Left lung (tissue), 10 donors: ENCODE data around the gene TRH. TPM values are rescaled to one million over a fixed set of nuclear protein-coding genes. Genes with fewer than 3 reads are reported as not detected.

Experiments used
- ATAC-seq: fragments of 200-7000 bp; cut with Tn5 transposase; one replicate; pipeline ENCODE4 v1.9.1; 2020; ENCODE audit warnings: moderate library complexity
- DNase-seq, 4 donors: peaks; one replicate each; pipeline ENCODE4 v3.0.0-alpha.2; 2013 to 2020
- H3K27ac ChIP-seq, 2 donors: fragments of 200-600 bp; sonication (generic) in 1 of 2; one replicate each; pipeline versions ENCODE4 v1.5.0 to v1.8.0; 2020 to 2021
- H3K27me3 ChIP-seq, 2 donors: fragments of 200-600 bp; sonication (generic) in 1 of 2; one replicate each; pipeline versions ENCODE4 v1.5.0 to v1.8.0; 2020 to 2021
- H3K36me3 ChIP-seq, 2 donors: fragments of 200-600 bp; sonication (generic) in 1 of 2; one replicate each; pipeline versions ENCODE4 v1.5.0 to v1.8.0; 2020 to 2021
- H3K4me1 ChIP-seq, 2 donors: fragments of 200-600 bp; one replicate each; pipeline ENCODE4 v1.8.0; 2021
- H3K4me3 ChIP-seq, 2 donors: fragments of 200-600 bp; sonication (generic) in 1 of 2; one replicate each; pipeline versions ENCODE4 v1.5.0 to v1.8.0; 2020 to 2021; ENCODE audit warnings: mild to moderate bottlenecking in 1 of 2
- H3K9me3 ChIP-seq, 2 donors: fragments of 200-600 bp; sonication (generic) in 1 of 2; one replicate each; pipeline versions ENCODE4 v1.5.0 to v1.8.0; 2020 to 2021
- intact Hi-C, 2 donors: fragments of 100-400 bp; cut with DNase I; formaldehyde crosslinking; loops; one replicate each; pipeline versions ENCODE4 v1.11.2 to v1.14.2; 2022
- polyA plus RNA-seq, 6 donors: library from polyadenylated mRNA; unstranded; fragments of 120-200 nt; gene quantifications; one replicate each; pipeline ENCODE4 v1.2.1, GENCODE V29; 2013; ENCODE audit not compliant: insufficient read length in 6 of 6
- total RNA-seq, 2 donors: library from RNA; stranded (reverse); fragmentation: NEBNext Ultra II Directional; extraction: Animal tissue kit (Norgen Biotek cat#: 25700); gene quantifications; one replicate each; pipeline ENCODE4 v1.2.1, GENCODE V29; 2021
- TF ChIP-seq, protein P1 (sequence below), 2 donors: fragments of 200-600 bp; sonication (generic) in 1 of 2; IDR thresholded peaks; one replicate each; pipeline versions ENCODE4 v1.5.0 to v1.8.0; 2021; ENCODE audit warnings: antibody characterized with exemption in 2 of 2
- donor health status: DM: no; HTN: yes; CAD: no.
- donor health status: DM: no; HTN: no; CAD: no.

The TRH gene
- total and polyA plus RNA-seq, 8 donors, result 0.21 to 0.57 (median 0.39) TPM; not detected in 2

DNA sequence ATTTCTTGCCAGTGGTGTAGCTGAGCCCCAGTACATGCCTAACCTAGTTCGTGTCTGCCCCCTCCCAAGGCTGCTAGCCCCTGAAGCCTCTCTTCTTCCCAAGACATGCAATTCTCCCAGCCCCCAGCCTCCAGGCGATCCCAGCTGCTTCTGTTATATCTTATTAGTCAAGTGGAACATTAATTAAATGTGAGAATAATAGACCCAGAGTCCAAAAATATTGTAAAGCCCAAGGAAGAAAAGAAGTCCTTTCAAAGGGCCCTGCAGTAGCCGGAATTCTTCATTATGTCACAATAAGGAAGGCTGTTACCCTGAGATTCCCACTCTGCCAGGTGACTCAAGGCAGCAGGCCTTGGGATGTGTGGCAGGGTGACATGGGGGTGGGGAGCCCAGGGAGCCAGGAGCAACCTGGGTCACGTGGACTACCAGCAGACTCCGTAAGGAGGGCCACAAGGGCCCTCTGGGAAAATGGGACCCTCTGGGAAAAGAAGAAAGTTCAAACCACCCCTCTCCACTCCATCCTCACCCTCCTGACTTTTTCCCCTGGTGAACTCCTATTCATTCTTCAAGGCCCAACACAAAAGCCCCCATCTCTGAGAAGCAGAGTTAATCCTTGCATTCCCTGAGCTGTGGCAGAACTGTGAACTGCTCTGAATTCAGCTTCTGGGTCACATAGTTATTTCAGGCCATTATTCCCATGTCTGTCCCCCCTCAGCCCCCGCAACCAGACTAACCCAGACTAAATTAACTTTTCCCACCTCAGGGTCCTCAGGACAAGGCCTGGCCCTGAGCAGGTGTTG lies 21.8 kb upstream of the TRH start:
- TF ChIP-seq, protein P1, sequence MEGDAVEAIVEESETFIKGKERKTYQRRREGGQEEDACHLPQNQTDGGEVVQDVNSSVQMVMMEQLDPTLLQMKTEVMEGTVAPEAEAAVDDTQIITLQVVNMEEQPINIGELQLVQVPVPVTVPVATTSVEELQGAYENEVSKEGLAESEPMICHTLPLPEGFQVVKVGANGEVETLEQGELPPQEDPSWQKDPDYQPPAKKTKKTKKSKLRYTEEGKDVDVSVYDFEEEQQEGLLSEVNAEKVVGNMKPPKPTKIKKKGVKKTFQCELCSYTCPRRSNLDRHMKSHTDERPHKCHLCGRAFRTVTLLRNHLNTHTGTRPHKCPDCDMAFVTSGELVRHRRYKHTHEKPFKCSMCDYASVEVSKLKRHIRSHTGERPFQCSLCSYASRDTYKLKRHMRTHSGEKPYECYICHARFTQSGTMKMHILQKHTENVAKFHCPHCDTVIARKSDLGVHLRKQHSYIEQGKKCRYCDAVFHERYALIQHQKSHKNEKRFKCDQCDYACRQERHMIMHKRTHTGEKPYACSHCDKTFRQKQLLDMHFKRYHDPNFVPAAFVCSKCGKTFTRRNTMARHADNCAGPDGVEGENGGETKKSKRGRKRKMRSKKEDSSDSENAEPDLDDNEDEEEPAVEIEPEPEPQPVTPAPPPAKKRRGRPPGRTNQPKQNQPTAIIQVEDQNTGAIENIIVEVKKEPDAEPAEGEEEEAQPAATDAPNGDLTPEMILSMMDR (IDR thresholded peaks at IDR 0.05), result no peak
- Histone ChIP-seq H3K27me3 (no peaks in the 10 kb centered on the region), H3K27ac (no peak overlapping the region), H3K4me1 (no peaks in the 10 kb centered on the region), H3K36me3 (no peaks in the 10 kb centered on the region), H3K4me3 (no peak overlapping the region), H3K9me3 (no peaks in the 10 kb centered on the region)
- DNase-seq (no peak), ATAC-seq (no peak)
- intact Hi-C loops, result no loop called here

DNA sequence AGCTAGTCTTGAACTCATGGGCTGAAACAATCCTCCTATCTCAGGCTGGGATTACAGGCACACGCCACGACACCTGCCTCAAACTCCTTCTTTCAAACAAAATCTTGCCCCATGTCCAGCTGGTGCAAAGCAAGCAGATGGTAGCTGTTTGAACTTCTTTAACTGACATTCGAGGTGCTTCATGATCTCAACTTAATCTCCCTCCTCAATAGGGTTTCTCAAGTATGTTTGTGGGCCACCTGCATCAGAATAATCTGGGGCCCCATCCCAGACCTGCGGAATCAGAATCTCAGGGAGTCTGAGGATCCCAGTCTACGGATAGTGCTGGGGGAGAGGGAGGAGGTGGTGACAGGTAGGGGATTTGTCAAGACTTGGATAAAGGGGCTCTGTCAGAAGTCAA lies 20.9 kb upstream of the TRH start:
- ATAC-seq, result no peak

DNA sequence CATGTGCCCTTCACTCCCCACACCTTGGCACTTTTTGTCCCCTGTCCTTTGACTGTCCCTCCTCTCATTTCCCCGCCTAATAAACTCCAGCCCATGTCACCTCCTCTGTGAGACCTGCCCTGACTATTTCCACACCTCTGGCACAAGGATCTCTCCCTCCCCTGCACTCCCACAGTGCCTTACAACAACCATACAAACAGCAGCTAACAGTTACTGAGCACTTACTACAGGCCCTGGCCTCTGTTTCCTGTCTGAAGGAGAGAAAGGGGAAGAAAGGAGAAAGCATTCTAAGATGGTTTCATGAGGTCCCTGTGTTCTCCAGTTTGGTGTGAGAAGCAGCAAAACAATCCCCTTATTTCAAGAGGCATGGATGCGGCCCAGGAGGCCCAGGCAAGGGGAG lies 20.0 kb upstream of the TRH start:
- DNase-seq (no peak), ATAC-seq (no peak)
- Histone ChIP-seq H3K4me1 (no peaks in the 10 kb centered on the region), H3K27ac (no peak overlapping the region), H3K4me3 (no peak overlapping the region), H3K9me3 (no peaks in the 10 kb centered on the region), H3K27me3 (no peaks in the 10 kb centered on the region), H3K36me3 (no peaks in the 10 kb centered on the region)
- TF ChIP-seq, protein P1 (IDR thresholded peaks at IDR 0.05), result no peak
- intact Hi-C loops, result no loop called here

More for the DNA sequence above, 20.9 kb upstream of the TRH start:
- Histone ChIP-seq H3K27me3 (no peaks in the 10 kb centered on the region), H3K4me3 (no peak overlapping the region), H3K27ac (no peak overlapping the region), H3K4me1 (no peaks in the 10 kb centered on the region), H3K9me3 (no peaks in the 10 kb centered on the region), H3K36me3 (no peaks in the 10 kb centered on the region)
- TF ChIP-seq, protein P1 (IDR thresholded peaks at IDR 0.05), result no peak
- no peak for DNase-seq
- intact Hi-C loops, result no loop called here

DNA sequence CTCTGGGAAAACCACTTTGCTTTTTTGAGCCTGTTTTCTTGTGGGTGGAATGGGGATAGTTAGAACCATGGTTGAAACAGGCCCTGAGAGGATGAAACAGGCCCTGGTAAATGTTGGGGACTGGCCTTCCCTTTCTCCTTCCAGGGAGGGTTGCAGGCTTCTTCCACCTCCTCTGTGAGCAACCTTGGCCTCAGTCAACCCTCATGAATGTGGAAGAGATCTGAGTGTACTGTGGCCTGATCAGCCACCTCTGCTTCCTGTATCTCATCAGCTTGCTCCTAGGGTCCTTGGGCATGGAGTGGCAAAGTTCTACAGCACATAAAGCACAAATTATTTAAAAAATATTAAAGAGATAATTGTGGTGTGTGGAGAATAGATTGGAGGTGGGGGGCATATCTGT lies 17.6 kb upstream of the TRH start:
- ATAC-seq, result no peak
- TF ChIP-seq, protein P1 (IDR thresholded peaks at IDR 0.05), result no peak
- Histone ChIP-seq H3K36me3 (no peaks in the 10 kb centered on the region), H3K27me3 (no peaks in the 10 kb centered on the region), H3K9me3 (no peaks in the 10 kb centered on the region), H3K4me1 (no peaks in the 10 kb centered on the region), H3K4me3 (no peak overlapping the region), H3K27ac (no peak overlapping the region)
- DNase-seq, result no peak
- intact Hi-C loops, result no loop called here

DNA sequence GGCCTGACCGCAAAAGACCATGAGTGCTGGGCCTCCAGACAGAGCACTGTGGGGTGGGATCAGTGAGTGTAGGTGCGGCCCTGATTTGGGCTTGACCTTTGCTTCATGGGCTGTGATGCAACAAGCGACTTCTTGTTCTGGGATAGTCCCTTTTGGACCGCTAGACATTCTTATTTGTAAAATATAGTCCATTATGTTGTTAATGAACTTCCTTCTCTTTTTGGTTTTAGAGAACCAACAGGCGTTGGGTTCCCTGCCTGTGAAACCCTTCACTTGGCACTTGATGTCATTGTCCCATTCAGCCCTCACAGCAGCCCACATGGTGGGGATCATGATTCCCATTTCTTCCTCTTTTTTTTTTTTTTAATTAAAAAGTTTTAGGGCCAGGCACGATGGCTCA lies 15.8 kb upstream of the TRH start:
- DNase-seq (no peak), ATAC-seq (peak; percentile 22)
- no peaks in the 10 kb centered on the region for H3K4me1 ChIP-seq
- no peaks in the 10 kb centered on the region for H3K36me3 ChIP-seq
- no peaks in the 10 kb centered on the region for H3K27me3 ChIP-seq
- intact Hi-C loops, result no loop called here
- no peak overlapping the region for H3K4me3 ChIP-seq
- H3K27ac ChIP-seq, result no peak overlapping the region
- no peaks in the 10 kb centered on the region for H3K9me3 ChIP-seq
- TF ChIP-seq, protein P1 (IDR thresholded peaks at IDR 0.05), result no peak
